CD14-positive monocyte (primary cell): Measurements from ENCODE around the gene PPFIBP2. TPM values are rescaled to one million over a fixed set of nuclear protein-coding genes. Genes with fewer than 3 reads are reported as not detected.

Experiments used
- DNase-seq, 3 donors: peaks; one replicate each; pipeline ENCODE4 v3.0.0-alpha.2; 2011 to 2022
- H2AFZ ChIP-seq: 2 replicates; pipeline ENCODE4 v1.6.0; 2012; ENCODE audit warnings: mild to moderate bottlenecking, low read depth, low read length, inconsistent platforms; ENCODE audit not compliant: insufficient read depth, poor library complexity, severe bottlenecking
- H3K27ac ChIP-seq, 2 donors: 1 replicate in 1 of 2; 2 replicates in 1 of 2; pipeline ENCODE4 v1.5.1; 2012 to 2013; ENCODE audit warnings: low read length in 2 of 2, control low read depth in 1 of 2, inconsistent platforms in 1 of 2, low read depth in 1 of 2, mild to moderate bottlenecking in 1 of 2
- H3K27me3 ChIP-seq, 2 donors: one replicate each; pipeline versions ENCODE4 v1.6.0 to v1.6.1; 2011 to 2013; ENCODE audit warnings: low read length in 2 of 2; ENCODE audit not compliant: control insufficient read depth in 2 of 2, insufficient read depth in 2 of 2
- H3K36me3 ChIP-seq, 2 donors: replicated peaks in 1 of 2; 1 replicate in 1 of 2; 2 replicates in 1 of 2; pipeline versions ENCODE4 v1.5.1 to v1.6.1; 2012 to 2013; ENCODE audit warnings: low read length in 2 of 2, control low read depth in 1 of 2, inconsistent platforms in 1 of 2, mild to moderate bottlenecking in 1 of 2; ENCODE audit not compliant: insufficient read depth in 2 of 2, control insufficient read depth in 1 of 2
- H3K4me1 ChIP-seq, 2 donors: 1 replicate in 1 of 2; 2 replicates in 1 of 2; pipeline versions ENCODE4 v1.5.1 to v1.6.1; 2012 to 2013; ENCODE audit warnings: low read length in 2 of 2, control low read depth in 1 of 2, inconsistent platforms in 1 of 2, mild to moderate bottlenecking in 1 of 2, moderate library complexity in 1 of 2; ENCODE audit not compliant: insufficient read depth in 2 of 2, control insufficient read depth in 1 of 2
- H3K4me2 ChIP-seq: replicated peaks from 2 replicates; pipeline ENCODE3; 2012; ENCODE audit warnings: low read length, moderate library complexity, mild to moderate bottlenecking; ENCODE audit not compliant: poor library complexity, severe bottlenecking; ENCODE audit errors: extremely low read depth
- H3K4me3 ChIP-seq, 3 experiments: fragments of 200-600 bp in 1 of 3; sonication (generic) in 1 of 3; replicated peaks in 1 of 3; 1 replicate in 2 of 3; 2 replicates in 1 of 3; pipeline ENCODE4 v1.5.1; 2011 to 2013; ENCODE audit warnings: low read length in 3 of 3, mild to moderate bottlenecking in 3 of 3, control low read depth in 2 of 3, low read depth in 2 of 3, inconsistent platforms in 1 of 3, moderate library complexity in 1 of 3
- H3K79me2 ChIP-seq: 2 replicates; pipeline ENCODE4 v1.6.0; 2012; ENCODE audit warnings: mild to moderate bottlenecking, control low read depth, inconsistent platforms, low read length, moderate library complexity; ENCODE audit not compliant: insufficient read depth
- H3K9ac ChIP-seq: 2 replicates; pipeline ENCODE4 v1.6.0; 2017; ENCODE audit warnings: low read length, mild to moderate bottlenecking; ENCODE audit not compliant: insufficient read depth, poor library complexity, severe bottlenecking
- H3K9me3 ChIP-seq, 2 donors: replicated peaks in 1 of 2; 1 replicate in 1 of 2; 2 replicates in 1 of 2; pipeline versions ENCODE4 v1.5.1 to v1.6.1; 2012 to 2013; ENCODE audit warnings: low read length in 2 of 2, control low read depth in 1 of 2; ENCODE audit not compliant: control insufficient read depth in 1 of 2, insufficient read depth in 1 of 2
- H4K20me1 ChIP-seq: 2 replicates; pipeline ENCODE4 v1.6.0; 2012; ENCODE audit warnings: mild to moderate bottlenecking, low read length, control low read depth, moderate library complexity; ENCODE audit not compliant: insufficient read depth
- H3K27ac Mint-ChIP-seq, 7 donors: one replicate each; pipeline ENCODE4 v1.8.0; 2020; ENCODE audit warnings: mild to moderate bottlenecking in 7 of 7, mixed read lengths in 7 of 7, moderate library complexity in 6 of 7, inconsistent platforms in 2 of 7
- H3K27me3 Mint-ChIP-seq, 3 donors: one replicate each; pipeline ENCODE4 v1.8.0; 2021 to 2022; ENCODE audit warnings: low read depth in 3 of 3, mild to moderate bottlenecking in 3 of 3, mixed read lengths in 3 of 3, moderate library complexity in 3 of 3, inconsistent platforms in 1 of 3
- H3K36me3 Mint-ChIP-seq, 2 donors: one replicate each; pipeline ENCODE4 v1.8.0; 2020; ENCODE audit warnings: mixed read lengths in 2 of 2, inconsistent platforms in 1 of 2, mild to moderate bottlenecking in 1 of 2
- H3K4me1 Mint-ChIP-seq: one replicate; pipeline ENCODE4 v1.8.0; 2020; ENCODE audit warnings: mild to moderate bottlenecking, mixed read lengths
- H3K4me3 Mint-ChIP-seq, 2 donors: one replicate each; pipeline ENCODE4 v1.8.0; 2020; ENCODE audit warnings: mild to moderate bottlenecking in 2 of 2, mixed read lengths in 2 of 2, moderate library complexity in 1 of 2
- H3K9me3 Mint-ChIP-seq, 7 donors: one replicate each; pipeline ENCODE4 v1.8.0; 2020 to 2022; ENCODE audit warnings: mixed read lengths in 7 of 7, mild to moderate bottlenecking in 6 of 7, moderate library complexity in 6 of 7, inconsistent platforms in 2 of 7
- CTCF ChIP-seq: fragments of 200-600 bp; IDR thresholded peaks from one replicate; pipeline ENCODE4 v1.8.0; 2022; ENCODE audit warnings: antibody characterized with exemption, mild to moderate bottlenecking
- WGBS: methylation state at CpG from one replicate; pipeline ENCODE4 v1.1.5; 2013; ENCODE audit warnings: missing lambda C conversion rate; ENCODE audit not compliant: insufficient coverage; 5-methylcytosine and 5-hydroxymethylcytosine counted together
- intact Hi-C, 2 donors: fragments of 100-400 bp; cut with micrococcal nuclease; formaldehyde crosslinking; loops; one replicate each; pipeline versions ENCODE4 v1.15.0 to v1.15.1; 2023
- polyA plus RNA-seq, 3 donors: library from polyadenylated mRNA; depleted of rRNA in 1 of 3; unstranded in 2 of 3; stranded (reverse) in 1 of 3; fragments of 300-500 nt in 2 of 3; fragments of >200 nt in 1 of 3; fragmentation: Illumina TruSeq in 2 of 3; gene quantifications; 1 replicate in 2 of 3; 2 replicates in 1 of 3; pipeline ENCODE4 v1.2.3, GENCODE V29; 2012 to 2021

The PPFIBP2 gene
- polyA plus RNA-seq, 3 donors: 5.9 to 41.6 (median 8.6) TPM

GRCh38 chr11:7638710-7639642, 125.2 kb downstream of the PPFIBP2 start:
- H3K4me3 Mint-ChIP-seq: no peak overlapping the region
- intact Hi-C loops: no loop called here
- Histone ChIP-seq H3K9me3 (no peaks in the 10 kb centered on the region), H3K27ac (no peak overlapping the region), H3K36me3 (peaks cover 91 to 100% of the 10 kb centered on the region in 2 donors), H3K9ac (no peak overlapping the region), H3K4me2 (no peak overlapping the region), H3K4me3 (no peak overlapping the region), H3K27me3 (no peaks in the 10 kb centered on the region), H4K20me1 (no peaks in the 10 kb centered on the region), H3K79me2 (no peaks in the 10 kb centered on the region), H2AFZ (no peak overlapping the region), H3K4me1 (no peaks in the 10 kb centered on the region)
- H3K27me3 Mint-ChIP-seq: peaks cover 0 to 5% (median 4%) of the 10 kb centered on the region in 3 donors
- H3K9me3 Mint-ChIP-seq: peaks cover 0 to 2% (median 0%) of the 10 kb centered on the region in 7 donors
- TF ChIP-seq CTCF: no peak
- 66% methylated on average over 3 of the region's 5 CpGs for WGBS
- peaks cover 96 to 97% of the 10 kb centered on the region in 2 donors for H3K36me3 Mint-ChIP-seq
- peak overlapping the region in 1 of 7 donors; percentile 16 for H3K27ac Mint-ChIP-seq
- peaks cover 5% of the 10 kb centered on the region for H3K4me1 Mint-ChIP-seq
- DNase-seq: no peak

- Histone ChIP-seq H3K27ac (no peak overlapping the region), H3K9ac (no peak overlapping the region), H3K79me2 (no peaks in the 10 kb centered on the region), H3K4me2 (no peak overlapping the region), H3K36me3 (peaks cover 90 to 100% of the 10 kb centered on the region in 2 donors), H2AFZ (no peak overlapping the region), H4K20me1 (no peaks in the 10 kb centered on the region), H3K27me3 (no peaks in the 10 kb centered on the region), H3K4me3 (no peak overlapping the region), H3K4me1 (no peaks in the 10 kb centered on the region), H3K9me3 (no peaks in the 10 kb centered on the region)
- peaks cover 0 to under 1% (median 0%) of the 10 kb centered on the region in 7 donors for H3K9me3 Mint-ChIP-seq
- WGBS: 100% methylated on average over 1 of the region's 5 CpGs
- peak overlapping the region in 1 of 7 donors; percentile 11 for H3K27ac Mint-ChIP-seq
- peaks cover 95 to 96% of the 10 kb centered on the region in 2 donors for H3K36me3 Mint-ChIP-seq
- no peak for DNase-seq
- H3K4me1 Mint-ChIP-seq: peaks cover 4% of the 10 kb centered on the region
- intact Hi-C loops: no loop called here
- peaks cover 0 to 5% (median 4%) of the 10 kb centered on the region in 3 donors for H3K27me3 Mint-ChIP-seq
- no peak overlapping the region for H3K4me3 Mint-ChIP-seq
- TF ChIP-seq CTCF: no peak
Observed at GRCh38 chr11:7639643-7640025, 125.8 kb downstream of the PPFIBP2 start.
